Parathyroid adenoma (tissue), 2 donors: ENCODE results near the gene PPM1H.

ENCODE experiments used
- H2AFZ ChIP-seq: fragments of 300-600 bp; sonication (generic); one replicate; pipeline ENCODE4 v1.7.0; 2017; ENCODE audit warnings: antibody characterized with exemption, mild to moderate bottlenecking
- H3K27ac ChIP-seq: fragments of 300-600 bp; sonication (generic); one replicate; pipeline ENCODE4 v1.7.0; 2017
- H3K27me3 ChIP-seq: fragments of 300-600 bp; sonication (generic); one replicate; pipeline ENCODE4 v1.7.0; 2017; ENCODE audit warnings: low read length; ENCODE audit not compliant: control insufficient read depth, insufficient read depth
- H3K36me3 ChIP-seq: fragments of 300-600 bp; sonication (generic); one replicate; pipeline ENCODE4 v1.7.0; 2017; ENCODE audit warnings: low read length; ENCODE audit not compliant: control insufficient read depth, insufficient read depth
- H3K4me1 ChIP-seq: fragments of 300-600 bp; sonication (generic); one replicate; pipeline ENCODE4 v1.7.0; 2017; ENCODE audit warnings: control low read depth
- H3K4me2 ChIP-seq: fragments of 300-600 bp; sonication (generic); one replicate; pipeline ENCODE4 v1.7.0; 2017; ENCODE audit warnings: low read length
- H3K4me3 ChIP-seq: fragments of 300-600 bp; sonication (generic); one replicate; pipeline ENCODE4 v1.7.0; 2017; ENCODE audit warnings: low read depth, low read length
- H3K79me2 ChIP-seq: fragments of 300-600 bp; sonication (generic); one replicate; pipeline ENCODE4 v1.7.0; 2017; ENCODE audit warnings: control low read depth
- H3K9ac ChIP-seq: fragments of 300-600 bp; sonication (generic); one replicate; pipeline ENCODE4 v1.7.0; 2017; ENCODE audit warnings: mild to moderate bottlenecking
- H3K9me3 ChIP-seq: fragments of 300-600 bp; sonication (generic); one replicate; pipeline ENCODE4 v1.7.0; 2017; ENCODE audit warnings: low read length; ENCODE audit not compliant: control insufficient read depth
- TF ChIP-seq, protein P1 (sequence below): fragments of 300-600 bp; sonication (generic); IDR thresholded peaks from one replicate; pipeline ENCODE4 v1.7.0; 2017; ENCODE audit warnings: antibody characterized with exemption, mild to moderate bottlenecking
- donor health status: primary hyperparathyroidism.

PPM1H gene

DNA sequence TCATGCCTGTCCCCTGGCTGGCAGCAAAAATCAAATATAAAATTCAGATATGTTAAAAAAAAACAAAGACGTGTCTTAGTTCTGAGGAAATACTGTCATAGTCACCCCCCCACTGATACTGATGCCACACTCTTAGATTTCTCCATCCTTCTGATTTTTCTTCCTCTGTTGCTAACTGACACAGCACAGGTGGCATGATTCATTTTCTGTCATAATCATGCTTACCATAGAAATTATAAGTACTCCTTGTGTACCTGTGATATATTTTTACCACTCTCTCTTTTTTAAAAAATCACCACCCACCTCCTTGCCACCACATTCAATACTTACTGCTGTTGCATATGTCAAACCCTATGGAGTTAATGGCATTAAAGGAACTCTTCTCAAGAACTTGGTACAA, 209.2 kb downstream of the PPM1H start:
- Histone ChIP-seq H3K9ac (no peak overlapping the region), H3K4me2 (no peak overlapping the region), H3K27ac (no peak overlapping the region), H3K36me3 (no peaks in the 10 kb centered on the region), H2AFZ (no peak overlapping the region), H3K4me3 (no peak overlapping the region), H3K4me1 (peaks cover 12% of the 10 kb centered on the region), H3K27me3 (no peaks in the 10 kb centered on the region), H3K79me2 (peaks cover 11% of the 10 kb centered on the region), H3K9me3 (no peaks in the 10 kb centered on the region)
- TF ChIP-seq, protein P1, sequence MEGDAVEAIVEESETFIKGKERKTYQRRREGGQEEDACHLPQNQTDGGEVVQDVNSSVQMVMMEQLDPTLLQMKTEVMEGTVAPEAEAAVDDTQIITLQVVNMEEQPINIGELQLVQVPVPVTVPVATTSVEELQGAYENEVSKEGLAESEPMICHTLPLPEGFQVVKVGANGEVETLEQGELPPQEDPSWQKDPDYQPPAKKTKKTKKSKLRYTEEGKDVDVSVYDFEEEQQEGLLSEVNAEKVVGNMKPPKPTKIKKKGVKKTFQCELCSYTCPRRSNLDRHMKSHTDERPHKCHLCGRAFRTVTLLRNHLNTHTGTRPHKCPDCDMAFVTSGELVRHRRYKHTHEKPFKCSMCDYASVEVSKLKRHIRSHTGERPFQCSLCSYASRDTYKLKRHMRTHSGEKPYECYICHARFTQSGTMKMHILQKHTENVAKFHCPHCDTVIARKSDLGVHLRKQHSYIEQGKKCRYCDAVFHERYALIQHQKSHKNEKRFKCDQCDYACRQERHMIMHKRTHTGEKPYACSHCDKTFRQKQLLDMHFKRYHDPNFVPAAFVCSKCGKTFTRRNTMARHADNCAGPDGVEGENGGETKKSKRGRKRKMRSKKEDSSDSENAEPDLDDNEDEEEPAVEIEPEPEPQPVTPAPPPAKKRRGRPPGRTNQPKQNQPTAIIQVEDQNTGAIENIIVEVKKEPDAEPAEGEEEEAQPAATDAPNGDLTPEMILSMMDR: no peak

DNA sequence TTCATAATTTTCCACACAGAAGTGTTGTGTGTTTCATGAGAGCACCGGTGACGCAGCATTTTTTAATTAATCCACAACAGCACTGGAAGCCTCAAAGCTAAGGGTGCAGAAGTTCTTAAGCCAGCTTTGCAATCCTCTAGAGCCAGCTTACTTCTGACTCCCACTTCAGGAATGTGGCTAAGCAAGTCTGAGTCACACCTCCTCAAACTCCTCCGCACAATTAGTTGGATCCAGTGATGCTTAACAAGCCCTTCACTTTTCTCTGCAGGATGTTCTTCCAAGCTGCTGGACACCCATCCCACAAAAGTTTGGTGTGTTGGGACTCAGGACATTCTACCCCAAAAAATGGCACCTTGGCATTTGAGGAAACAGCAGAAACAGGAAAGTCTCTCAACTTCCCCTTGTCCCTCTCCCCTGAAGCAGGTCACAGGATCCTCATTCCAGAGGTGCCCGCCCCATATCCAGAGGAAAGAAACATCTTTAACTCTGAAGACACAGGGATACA, 210.0 kb downstream of the PPM1H start:
- H3K9me3 ChIP-seq: no peaks in the 10 kb centered on the region
- TF ChIP-seq, protein P1: no peak
- H3K4me2 ChIP-seq: peak overlapping the region; percentile 24
- H3K79me2 ChIP-seq: peaks cover 11% of the 10 kb centered on the region
- no peak overlapping the region for H3K4me3 ChIP-seq
- H3K27ac ChIP-seq: no peak overlapping the region
- no peak overlapping the region for H3K9ac ChIP-seq
- no peaks in the 10 kb centered on the region for H3K36me3 ChIP-seq
- H3K27me3 ChIP-seq: no peaks in the 10 kb centered on the region
- peaks cover 12% of the 10 kb centered on the region for H3K4me1 ChIP-seq
- no peak overlapping the region for H2AFZ ChIP-seq

DNA sequence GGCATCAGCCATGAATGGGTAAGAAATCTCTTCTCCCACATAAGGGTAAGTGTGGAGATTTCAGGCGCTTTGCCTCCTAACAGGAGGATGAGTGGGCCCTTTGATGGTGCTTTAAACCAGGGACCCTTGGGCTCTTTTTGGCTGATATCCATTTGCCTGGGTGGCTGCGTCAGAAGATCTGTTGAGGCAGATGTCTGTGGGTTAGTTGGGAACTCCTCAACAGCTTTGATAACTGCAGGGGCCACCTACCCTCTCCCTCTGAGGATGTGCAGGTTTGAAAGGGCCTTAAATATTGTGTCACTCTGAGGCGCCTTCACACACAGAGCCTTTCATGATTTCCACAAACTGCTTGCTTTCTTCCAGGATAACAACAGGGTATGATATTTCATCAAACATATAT, 210.7 kb downstream of the PPM1H start:
- Histone ChIP-seq H2AFZ (no peak overlapping the region), H3K27ac (no peak overlapping the region), H3K9ac (no peak overlapping the region), H3K4me1 (peaks cover 12% of the 10 kb centered on the region), H3K4me2 (no peak overlapping the region), H3K79me2 (peaks cover 15% of the 10 kb centered on the region), H3K4me3 (no peak overlapping the region), H3K9me3 (no peaks in the 10 kb centered on the region), H3K36me3 (no peaks in the 10 kb centered on the region), H3K27me3 (no peaks in the 10 kb centered on the region)
- TF ChIP-seq, protein P1: no peak

DNA sequence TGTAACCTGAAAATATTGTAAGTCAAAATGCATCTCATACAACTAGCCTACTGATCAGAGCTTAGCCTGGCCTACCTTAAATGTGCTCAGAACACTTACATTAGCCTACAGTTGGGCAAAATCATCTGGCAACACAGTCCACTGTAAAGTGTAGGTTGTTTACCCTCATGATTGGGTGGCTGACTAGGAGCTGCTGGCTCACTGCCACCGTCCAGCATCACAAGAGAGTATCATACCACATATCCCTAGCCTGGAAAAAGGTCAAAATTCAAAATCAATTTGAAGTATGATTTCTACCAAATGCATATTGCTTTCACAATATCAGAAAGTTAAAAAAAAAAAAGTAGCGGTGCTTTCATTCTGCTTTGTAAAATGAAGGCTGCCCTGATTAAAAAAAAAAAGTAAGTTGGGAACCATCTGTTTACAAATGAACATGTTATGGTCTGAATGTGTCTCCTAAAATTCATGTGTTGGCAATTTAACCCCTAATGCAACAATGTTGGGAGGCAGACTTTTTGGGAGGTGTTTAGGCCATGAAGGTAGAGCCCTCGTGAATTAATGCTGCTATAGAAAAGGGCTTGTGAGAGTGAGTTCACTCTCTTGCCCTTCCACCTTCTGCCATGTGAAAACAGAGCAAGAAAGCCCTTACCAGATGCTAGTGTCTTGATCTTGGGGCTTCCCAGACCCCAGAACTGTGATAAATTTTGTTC, 211.8 kb downstream of the PPM1H start:
- TF ChIP-seq, protein P1: no peak
- peaks cover 12% of the 10 kb centered on the region for H3K4me1 ChIP-seq
- H3K9me3 ChIP-seq: no peaks in the 10 kb centered on the region
- no peak overlapping the region for H3K9ac ChIP-seq
- H3K4me3 ChIP-seq: no peak overlapping the region
- peaks cover 10% of the 10 kb centered on the region for H3K79me2 ChIP-seq
- no peak overlapping the region for H3K27ac ChIP-seq
- H3K27me3 ChIP-seq: no peaks in the 10 kb centered on the region
- H2AFZ ChIP-seq: no peak overlapping the region
- no peak overlapping the region for H3K4me2 ChIP-seq
- no peaks in the 10 kb centered on the region for H3K36me3 ChIP-seq
